PC-9 (cell line): Measurements from ENCODE around the gene GH2. TPM values are rescaled to one million over a fixed set of nuclear protein-coding genes. Genes with fewer than 3 reads are reported as not detected.

Experiments
- BruUV-seq: library from RNA; stranded (reverse); fragments of 400-500 nt; replicated peaks from 2 replicates; lab custom pipeline; 2021; lab: Mats Ljungman, UMichigan
- CTCF ChIA-PET: fragments of 300-600 bp; sonication (Branson Sonifier 250); formaldehyde crosslinking; loops from one replicate; lab custom pipeline; 2022; ENCODE audit warnings: antibody characterized with exemption; lab: Charles Lee
- POLR2A ChIA-PET: fragments of 300-600 bp; sonication (Branson Sonifier 250); formaldehyde crosslinking; loops from one replicate; lab custom pipeline; 2022; ENCODE audit warnings: antibody characterized with exemption; ENCODE audit not compliant: unreplicated experiment; lab: Charles Lee
- DNase-seq, 2 experiments: peaks; one replicate each; pipeline versions ENCODE4 v3.0.0 to v3.0.0-alpha.2; 2015 to 2022; ENCODE audit warnings: mixed read lengths in 1 of 2
- H2AFZ ChIP-seq: fragments of 200-600 bp; sonication (generic); 2 replicates; pipeline ENCODE4 v1.8.1; 2017; ENCODE audit warnings: antibody characterized with exemption
- H3F3A ChIP-seq: fragments of 200-600 bp; sonication (generic); 2 replicates; pipeline ENCODE4 v1.8.1; 2017; ENCODE audit warnings: antibody characterized with exemption, mild to moderate bottlenecking, low read depth; ENCODE audit not compliant: insufficient read depth
- H3K27ac ChIP-seq: fragments of 200-600 bp; sonication (generic); 2 replicates; pipeline ENCODE4 v1.6.1; 2016; ENCODE audit warnings: mixed run types
- H3K27me3 ChIP-seq: fragments of 200-600 bp; sonication (generic); 2 replicates; pipeline ENCODE4 v1.6.1; 2016; ENCODE audit warnings: low read depth, mixed run types; ENCODE audit not compliant: insufficient read depth
- H3K36me3 ChIP-seq: fragments of 200-600 bp; sonication (generic); 2 replicates; pipeline ENCODE4 v1.6.1; 2016; ENCODE audit warnings: low read depth, mixed run types
- H3K4me1 ChIP-seq: fragments of 200-600 bp; sonication (generic); replicated peaks from 2 replicates; pipeline ENCODE4 v1.6.1; 2016; ENCODE audit warnings: mixed run types; ENCODE audit not compliant: insufficient read depth
- H3K4me2 ChIP-seq: fragments of 200-600 bp; sonication (generic); 2 replicates; pipeline ENCODE4 v1.6.1; 2017; ENCODE audit warnings: mixed run types
- H3K4me3 ChIP-seq: fragments of 200-600 bp; sonication (generic); 2 replicates; pipeline ENCODE4 v1.6.1; 2016; ENCODE audit warnings: mixed run types
- H3K79me2 ChIP-seq: fragments of 200-600 bp; sonication (generic); 2 replicates; pipeline ENCODE4 v1.6.1; 2017; ENCODE audit warnings: low read depth, mixed run types
- H3K9me2 ChIP-seq: fragments of 200-600 bp; sonication (generic); 2 replicates; pipeline ENCODE4 v1.8.1; 2017; ENCODE audit warnings: mild to moderate bottlenecking; ENCODE audit not compliant: insufficient read depth
- H3K9me3 ChIP-seq: fragments of 200-600 bp; sonication (generic); 2 replicates; pipeline ENCODE4 v1.8.1; 2016; ENCODE audit warnings: low read depth; ENCODE audit not compliant: insufficient read depth
- H4K20me1 ChIP-seq: fragments of 200-600 bp; sonication (generic); 2 replicates; pipeline ENCODE4 v1.8.1; 2017; ENCODE audit not compliant: insufficient read depth
- CTCF ChIP-seq: fragments of 200-600 bp; sonication (generic); conservative IDR thresholded peaks from 2 replicates; pipeline ENCODE4 v1.6.1; 2017; ENCODE audit warnings: mixed run types, antibody characterized with exemption, mild to moderate bottlenecking, moderate library complexity
- EZH2 ChIP-seq: fragments of 200-600 bp; sonication (generic); IDR thresholded peaks from 2 replicates; pipeline ENCODE4 v1.8.0; 2017; ENCODE audit warnings: antibody characterized with exemption, low read depth
- intact Hi-C: fragments of 100-400 bp; cut with micrococcal nuclease; formaldehyde crosslinking; loops from one replicate; pipeline ENCODE4 v1.10.0; 2022; ENCODE audit not compliant: unreplicated experiment
- total RNA-seq: library from RNA; stranded (reverse); gene quantifications from 2 replicates; pipeline ENCODE4 v1.2.3, GENCODE V29; 2021

GH2 gene
- total RNA-seq, 1 experiment from 2014 or later: not detected

GRCh38 chr17:63830904-63831491 is 50.7 kb downstream of the GH2 start:
- POLR2A ChIA-PET: interaction anchor here (0.6 kb wide), 1 partner anchor 80 kb away, joined by 4 read pairs; no protein-coding TSS in a partner anchor
- Histone ChIP-seq H3K4me1 (peaks cover 11% of the 10 kb centered on the region), H3K27me3 (no peaks in the 10 kb centered on the region), H4K20me1 (peaks cover 10% of the 10 kb centered on the region; the same call in 1 of the 2 replicates), H3F3A (peaks cover 41% of the 10 kb centered on the region), H3K79me2 (peaks cover 38% of the 10 kb centered on the region), H3K9me3 (no peaks in the 10 kb centered on the region), H2AFZ (no peak overlapping the region), H3K4me3 (no peak overlapping the region), H3K9me2 (no peaks in the 10 kb centered on the region), H3K36me3 (peaks cover 31% of the 10 kb centered on the region), H3K27ac (no peak overlapping the region), H3K4me2 (no peak overlapping the region)
- CTCF ChIA-PET: no interaction called here
- TF ChIP-seq EZH2 (no peak), CTCF (no peak)
- no peak for DNase-seq
- no TSS peak for BruUV-seq
- intact Hi-C loops: no loop called here

- peaks cover 42% of the 10 kb centered on the region for H3F3A ChIP-seq
- no peak overlapping the region for H3K4me3 ChIP-seq
- no peak for DNase-seq
- intact Hi-C loops: no loop called here
- H3K4me1 ChIP-seq: peaks cover 18% of the 10 kb centered on the region
- H3K27ac ChIP-seq: no peak overlapping the region
- no peak for TF ChIP-seq CTCF
- no peak for TF ChIP-seq EZH2
- no peaks in the 10 kb centered on the region for H3K9me3 ChIP-seq
- ChIA-PET POLR2A (interaction anchor here (0.6 kb wide), 1 partner anchor 79 kb away, joined by 4 read pairs; no protein-coding TSS in a partner anchor), CTCF (no interaction called here)
- no peaks in the 10 kb centered on the region for H3K27me3 ChIP-seq
- H3K36me3 ChIP-seq: peaks cover 31% of the 10 kb centered on the region
- peaks cover 42% of the 10 kb centered on the region for H3K79me2 ChIP-seq
- H3K9me2 ChIP-seq: no peaks in the 10 kb centered on the region
- H2AFZ ChIP-seq: no peak overlapping the region
- peaks cover 10% of the 10 kb centered on the region; the same call in 1 of the 2 replicates for H4K20me1 ChIP-seq
- H3K4me2 ChIP-seq: no peak overlapping the region
- no TSS peak for BruUV-seq
These were observed 51.5 kb downstream of the GH2 start for GRCh38 chr17:63830278-63830677.

Other genes starting within 250 kb of the GH2 start
- gene LIMD2, start 181.8 kb downstream of the GH2 start, total RNA-seq: 1.6 and 2.7 TPM in 2 replicates
- 28.8 and 30.6 TPM in 2 replicates for gene STRADA, start 140.1 kb downstream of the GH2 start, total RNA-seq
- gene CCDC47, start 108.3 kb downstream of the GH2 start, total RNA-seq: 64.0 and 89.3 TPM in 2 replicates
- gene DDX42, start 107.8 kb downstream of the GH2 start, total RNA-seq: 107 and 130 TPM in 2 replicates
- 128 and 150 TPM in 2 replicates for gene PSMC5, start 54.5 kb downstream of the GH2 start, total RNA-seq
- 36.9 and 44.0 TPM in 2 replicates for gene FTSJ3, start 54.3 kb downstream of the GH2 start, total RNA-seq
- gene SMARCD2, start 39.3 kb downstream of the GH2 start, total RNA-seq: 73.6 and 98.7 TPM in 2 replicates
- not detected in 2 replicates for gene CSH2, start 8.3 kb downstream of the GH2 start, total RNA-seq
- gene CSH1, start 14.6 kb upstream of the GH2 start, total RNA-seq: not detected in 2 replicates
- gene CSHL1, start 29.3 kb upstream of the GH2 start, total RNA-seq: not detected in 2 replicates
- not detected in 2 replicates for gene GH1, start 36.9 kb upstream of the GH2 start, total RNA-seq
- gene CD79B, start 50.4 kb upstream of the GH2 start, total RNA-seq: not detected in 2 replicates
- gene SCN4A, start 91.0 kb upstream of the GH2 start, total RNA-seq: 1.4 and 1.7 TPM in 2 replicates
- 2.4 and 2.8 TPM in 2 replicates for gene PRR29, start 116.4 kb upstream of the GH2 start, total RNA-seq
- gene ICAM2, start 138.7 kb upstream of the GH2 start, total RNA-seq: 7.8 and 9.2 TPM in 2 replicates
- gene ERN1, start 248.2 kb upstream of the GH2 start, total RNA-seq: 9.2 and 11.7 TPM in 2 replicates